HG02571 (cell line): ENCODE measurements around the gene VCPKMT.
A peak's percentile ranks its signal among the peaks of the same experiment; 100 is the strongest.

Experiments
- ATAC-seq: cut with Tn5 transposase; IDR thresholded peaks from one replicate; pipeline ENCODE4 v1.9.1; 2021; ENCODE audit warnings: mild to moderate bottlenecking, moderate library complexity; ENCODE audit not compliant: unreplicated experiment

VCPKMT gene

DNA sequence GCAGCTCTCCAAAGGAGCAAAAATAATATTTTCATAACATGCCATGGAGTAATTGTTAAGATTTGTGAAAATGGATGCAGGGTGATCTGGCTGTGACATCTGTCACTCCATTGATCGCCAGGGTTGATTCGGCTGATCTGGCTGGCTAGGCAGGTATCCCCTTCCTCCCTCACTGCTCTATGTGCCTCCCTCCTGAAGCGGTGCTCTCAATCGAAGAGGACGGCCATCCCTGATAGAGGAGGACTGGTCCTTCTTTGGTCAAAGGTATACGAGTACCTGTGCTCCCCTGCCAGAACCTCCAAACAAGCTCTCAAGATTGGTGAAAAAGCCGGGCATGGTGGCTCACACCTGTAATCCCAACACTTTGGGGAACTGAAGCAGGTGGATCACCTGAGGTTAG lies 47.9 kb downstream of the VCPKMT start:
- no peak for ATAC-seq

- ATAC-seq, result no peak
Observed at GRCh38 chr14:50067723-50068495, 48.5 kb downstream of the VCPKMT start.

GRCh38 chr14:50065583-50065982 lies 50.8 kb downstream of the VCPKMT start:
- ATAC-seq, result no peak

DNA sequence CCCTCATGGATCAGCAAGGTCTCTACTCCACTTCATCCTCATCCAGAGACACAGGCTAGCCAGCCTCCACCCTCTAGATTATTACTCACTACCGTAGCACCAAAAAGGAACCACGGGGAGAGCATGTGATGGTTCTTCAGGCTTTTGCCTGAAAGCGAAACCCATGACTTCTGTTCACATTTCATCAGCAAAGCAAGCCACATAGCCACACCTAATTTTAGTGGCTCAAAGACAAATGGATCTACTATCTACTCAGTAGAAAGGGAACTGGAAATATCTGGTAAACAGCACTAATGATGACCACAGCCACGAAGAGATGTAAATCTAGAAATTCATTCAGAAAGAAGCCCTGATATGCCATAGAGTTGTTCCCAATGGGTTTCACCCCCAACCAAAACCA lies 51.4 kb downstream of the VCPKMT start:
- peak; percentile 62 for ATAC-seq

- no peak for ATAC-seq
Observed at GRCh38 chr14:50063876-50064420, 52.4 kb downstream of the VCPKMT start.

- no peak for ATAC-seq
Observed at GRCh38 chr14:50062438-50063085, 53.8 kb downstream of the VCPKMT start.

DNA sequence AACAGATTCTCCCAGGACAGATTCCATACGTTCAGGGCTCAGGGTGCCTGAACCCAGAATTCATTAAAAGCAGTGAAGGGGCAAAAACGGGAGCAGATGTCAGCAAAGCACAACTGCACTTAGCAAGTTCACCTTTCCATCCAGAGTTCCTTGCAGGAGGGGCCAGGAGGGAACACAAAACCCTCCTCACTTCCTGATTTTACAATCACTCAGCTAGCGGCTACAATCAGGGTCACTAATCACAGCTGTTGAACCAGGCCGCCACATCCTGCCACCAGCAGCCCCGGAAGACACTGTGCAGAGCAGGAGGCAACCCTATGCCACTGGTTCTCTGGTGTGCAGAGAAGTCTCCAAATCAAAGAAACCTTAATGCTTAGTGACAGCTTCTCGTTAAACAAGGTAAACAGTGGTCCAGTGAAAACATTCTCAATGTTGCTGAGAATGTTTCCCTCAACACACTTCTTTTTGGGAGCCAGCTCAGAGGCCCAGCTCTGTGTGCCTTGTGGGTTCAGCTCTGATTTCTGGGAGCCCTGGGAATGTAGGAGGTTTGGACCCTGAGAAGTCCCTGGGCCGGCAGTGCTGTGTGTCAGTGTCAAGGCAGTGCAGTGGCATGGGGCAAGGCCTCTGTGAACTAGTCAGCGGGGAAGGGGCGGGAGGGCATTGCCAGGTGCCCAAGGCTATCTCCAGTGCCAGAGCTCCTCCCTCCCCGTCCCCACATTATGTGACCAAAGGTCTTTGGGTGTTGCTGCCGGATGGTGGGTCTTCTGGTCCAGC lies 54.5 kb downstream of the VCPKMT start:
- no peak for ATAC-seq

DNA sequence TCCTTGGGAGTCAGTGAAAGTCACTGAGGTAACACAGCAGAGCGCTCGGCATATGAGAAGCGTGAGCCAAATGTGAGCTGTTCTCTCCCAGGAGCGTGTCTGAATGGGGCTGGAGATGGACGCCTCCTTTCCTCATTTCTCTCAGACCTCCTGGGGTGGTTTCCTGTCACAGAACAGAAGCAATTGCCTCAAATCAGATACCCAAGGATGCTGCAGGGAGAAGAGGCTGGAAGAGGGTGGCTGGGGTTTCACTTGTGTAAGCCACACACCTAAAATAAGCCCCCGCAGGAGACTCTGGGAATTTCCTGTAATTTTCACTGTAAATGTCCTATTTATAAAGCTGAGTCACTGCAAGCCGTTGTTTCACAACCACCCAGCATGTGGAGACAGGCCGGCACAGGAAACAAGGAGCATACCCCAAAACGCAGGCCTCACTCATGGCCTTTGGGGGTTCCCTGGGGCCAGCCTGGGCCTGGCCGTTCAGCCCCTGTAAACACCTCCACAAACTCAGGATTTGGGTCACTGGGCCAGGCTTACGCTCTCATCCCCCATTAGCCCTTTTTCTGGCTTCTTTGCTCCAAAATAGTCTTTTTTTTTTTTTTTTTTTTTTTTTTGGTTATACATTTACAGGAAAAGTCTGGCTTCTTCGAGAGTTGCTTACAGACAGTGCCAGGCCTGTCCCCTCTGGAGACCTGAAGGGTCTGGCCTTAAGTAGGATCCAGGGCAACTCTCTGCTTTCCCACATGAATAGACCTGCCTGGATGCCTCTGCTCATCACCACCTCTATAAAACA lies 55.3 kb downstream of the VCPKMT start:
- no peak for ATAC-seq

DNA sequence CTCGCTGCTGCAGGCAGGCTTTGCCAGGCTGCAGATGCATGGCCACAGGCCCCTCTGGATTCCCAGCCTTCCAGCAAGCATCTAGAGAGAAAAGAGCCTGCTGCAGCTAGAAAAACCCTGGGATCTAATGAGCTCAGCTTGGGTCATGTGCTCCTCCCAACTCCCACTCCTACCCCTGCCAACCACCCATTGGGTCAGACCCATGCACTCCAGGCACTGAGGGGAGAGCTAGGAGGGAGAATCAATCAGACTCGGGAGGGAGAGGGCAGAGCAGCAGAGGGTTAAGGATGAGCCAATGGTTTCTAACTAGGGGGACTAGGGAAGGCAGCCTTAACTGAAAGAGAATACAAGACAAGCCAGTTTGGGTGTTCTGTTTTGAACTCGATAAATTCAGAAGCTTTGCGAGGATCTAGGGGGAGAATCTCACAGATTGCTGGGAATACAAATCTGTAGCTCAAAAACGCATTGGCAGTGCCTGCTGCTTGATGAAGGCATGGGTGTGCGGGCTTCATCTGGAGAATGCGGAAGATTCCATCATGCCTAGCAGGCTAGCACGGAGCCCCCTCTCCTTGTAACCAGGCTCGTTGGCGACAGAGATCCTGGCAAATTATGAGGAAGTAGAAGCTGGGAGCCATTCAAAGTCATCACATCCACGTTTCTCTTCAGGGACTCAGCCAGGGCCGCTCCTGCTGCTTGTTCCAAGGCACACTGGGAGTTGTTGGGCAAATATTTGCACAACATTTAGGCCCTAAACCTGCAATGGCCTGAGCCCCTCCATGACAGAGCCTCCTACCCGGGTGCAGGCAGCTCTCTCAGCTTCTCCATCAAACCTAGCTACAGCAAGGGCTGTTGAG lies 56.4 kb downstream of the VCPKMT start:
- no peak for ATAC-seq
